VCaP (cell line): Measurements from ENCODE around the gene KMT2E.

Source experiments
- H3K27ac ChIP-seq: fragments of 450-650 bp; 2 replicates; pipeline ENCODE4 v1.5.1; 2017
- CTCF ChIP-seq: fragments of 450-650 bp; conservative IDR thresholded peaks from 2 replicates; pipeline ENCODE4 v1.5.1; 2017; ENCODE audit warnings: mild to moderate bottlenecking, moderate library complexity

Gene KMT2E

GRCh38 chr7:105012503-105013220, 1.3 kb upstream of the KMT2E start:
- H3K27ac ChIP-seq, result peak overlapping the region; percentile 100
- no peak for TF ChIP-seq CTCF

GRCh38 chr7:105013221-105013815, 687 bp upstream of the KMT2E start:
- peak overlapping the region; percentile 100 for H3K27ac ChIP-seq
- TF ChIP-seq CTCF, result peak; percentile 60

GRCh38 chr7:105014693-105015389, 836 bp downstream of the KMT2E start:
- no peak for TF ChIP-seq CTCF
- H3K27ac ChIP-seq, result peak overlapping the region; percentile 100

- TF ChIP-seq CTCF, result no peak
- peak overlapping the region; percentile 100 for H3K27ac ChIP-seq
Observed at GRCh38 chr7:105015390-105015965, 1.5 kb downstream of the KMT2E start.

- no peak for TF ChIP-seq CTCF
Observed at GRCh38 chr7:105016068-105016708, 2.2 kb downstream of the KMT2E start.

GRCh38 chr7:105016709-105017656, 3.0 kb downstream of the KMT2E start:
- peak overlapping the region; percentile 100 for H3K27ac ChIP-seq
- no peak for TF ChIP-seq CTCF

More at GRCh38 chr7:105016068-105016708, 2.2 kb downstream of the KMT2E start:
- peak overlapping the region; percentile 100 for H3K27ac ChIP-seq
